GM18951 (cell line): ENCODE measurements around the gene SYNE3.

Source experiments
- POLR2A ChIP-seq: IDR thresholded peaks from 4 replicates; pipeline ENCODE4 v1.6.1; 2011; ENCODE audit warnings: mild to moderate bottlenecking; ENCODE audit not compliant: insufficient read length, insufficient read depth; ENCODE audit errors: extremely low read depth
- in situ Hi-C: fragments of 300-500 bp; cut with MboI; formaldehyde crosslinking; loops from one replicate; pipeline ENCODE4 v1.12.0; 2022; ENCODE audit warnings: low sequenced_read_pairs, mixed read lengths, inconsistent platforms; ENCODE audit not compliant: unreplicated experiment

SYNE3 gene

DNA sequence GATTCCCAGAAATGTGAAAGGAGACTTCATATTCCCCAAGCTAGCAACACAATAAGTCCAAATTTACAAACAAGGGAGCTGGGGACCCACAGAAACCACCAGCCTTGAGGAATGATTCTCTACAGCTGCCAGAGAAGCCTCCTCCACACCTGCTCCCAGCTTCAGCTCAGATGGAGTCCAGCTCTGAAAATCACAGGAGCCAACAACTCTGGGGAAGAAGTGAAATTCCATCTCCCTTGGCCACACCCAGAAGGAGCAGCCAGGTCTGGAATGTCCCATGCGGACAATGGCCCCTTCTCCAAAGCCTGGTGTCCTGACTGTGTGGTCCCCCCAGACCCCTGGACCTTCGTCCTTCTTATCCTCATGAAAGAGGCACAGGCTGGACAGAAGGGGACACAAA is 45.4 kb downstream of the SYNE3 start:
- TF ChIP-seq POLR2A, result no peak
- in situ Hi-C loops, result no loop called here

DNA sequence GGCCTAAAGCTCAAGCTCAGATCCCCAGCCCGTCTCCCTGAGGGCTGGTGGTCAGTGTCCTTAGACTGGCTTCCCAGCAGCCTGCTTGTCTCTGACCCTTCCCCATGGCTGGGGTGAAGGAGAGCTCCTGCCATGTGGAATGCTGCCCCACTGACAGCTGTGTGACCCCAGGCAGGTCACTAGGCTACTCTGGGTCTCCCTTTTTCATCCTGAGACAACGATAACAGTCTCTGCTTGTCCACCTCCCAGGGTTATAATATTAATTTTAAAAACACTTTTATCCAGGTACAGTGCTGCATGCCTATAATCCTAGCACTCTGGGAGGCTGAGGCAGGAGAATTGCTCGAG is 47.3 kb downstream of the SYNE3 start:
- in situ Hi-C loops, result no loop called here
- no peak for TF ChIP-seq POLR2A

DNA sequence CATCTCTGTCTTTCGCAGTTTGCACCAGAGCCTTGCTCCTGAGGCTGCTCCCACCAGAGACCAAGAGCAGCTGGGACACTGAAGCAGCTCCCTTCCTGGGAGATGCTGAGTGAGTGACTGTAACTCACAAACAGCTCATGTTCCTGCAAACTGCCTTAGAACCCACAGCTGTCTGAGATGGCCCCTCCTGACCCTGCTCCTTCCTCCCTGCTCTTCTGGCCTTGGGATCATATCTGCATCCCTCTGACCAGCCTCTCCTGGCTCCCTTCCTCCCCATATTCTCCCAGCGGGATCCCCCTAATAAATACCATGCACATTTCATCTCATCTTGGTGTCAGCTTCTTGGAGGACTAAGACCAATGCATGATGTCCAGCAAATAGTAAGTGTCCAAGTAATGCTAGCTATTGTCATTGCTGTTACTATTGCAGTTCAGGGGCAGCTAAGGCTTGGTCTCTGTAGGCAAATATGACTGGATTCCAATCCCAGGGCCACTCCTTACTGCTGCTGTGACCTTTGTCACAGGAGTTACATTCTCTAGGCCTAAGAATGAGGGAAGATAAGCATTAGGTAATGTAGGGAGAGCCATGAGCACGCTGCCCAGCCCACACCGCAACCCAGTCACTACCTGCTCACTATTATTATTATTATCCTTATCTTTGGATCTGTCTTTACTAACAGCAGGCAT is 47.9 kb downstream of the SYNE3 start:
- in situ Hi-C loops, result no loop called here
- TF ChIP-seq POLR2A, result no peak

DNA sequence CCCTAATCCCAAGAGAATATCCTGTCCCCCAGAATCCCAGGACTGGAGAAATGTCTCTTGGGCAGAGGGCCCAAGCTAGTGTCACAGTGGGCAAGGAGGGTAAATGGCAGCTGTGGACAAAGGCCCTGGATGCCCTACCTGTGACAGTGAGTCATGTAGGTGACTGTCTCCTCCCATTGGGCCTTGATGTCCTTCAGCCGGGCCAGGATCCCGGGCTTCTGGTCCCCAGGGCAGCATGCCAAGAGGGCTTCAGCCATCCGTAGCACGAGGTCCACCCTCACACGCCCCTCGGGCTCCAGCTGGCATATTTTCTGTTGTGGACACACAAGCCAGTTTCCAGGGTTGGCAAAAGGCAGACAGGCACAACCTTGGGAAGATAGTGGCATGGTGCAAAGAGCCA is 48.8 kb downstream of the SYNE3 start:
- in situ Hi-C loops, result no loop called here
- TF ChIP-seq POLR2A, result no peak

DNA sequence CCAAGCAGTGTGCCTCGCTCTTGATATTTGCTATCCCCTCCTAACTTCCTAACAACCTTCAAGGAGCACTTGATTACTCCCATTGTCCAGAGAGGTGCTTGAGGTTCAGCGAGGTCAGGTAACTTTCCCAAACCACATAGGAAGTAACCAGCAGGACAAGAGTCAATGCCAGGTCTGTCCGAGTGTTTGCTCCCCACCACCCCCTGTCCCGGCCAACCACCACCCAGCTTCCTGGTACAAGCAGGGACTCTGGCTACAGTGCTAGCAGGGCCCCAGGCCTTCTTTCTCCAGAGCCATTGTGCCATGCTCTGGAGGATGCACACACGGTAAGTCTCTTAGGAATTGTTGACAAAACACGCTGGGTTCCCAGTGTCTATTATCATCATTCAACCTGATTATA is 49.2 kb downstream of the SYNE3 start:
- TF ChIP-seq POLR2A, result no peak
- in situ Hi-C loops, result no loop called here
